H9 (cell line): ENCODE results near the gene MAP7. TPM values are rescaled to one million over a fixed set of nuclear protein-coding genes. Genes with fewer than 3 reads are reported as not detected.
A peak's percentile ranks its signal among the peaks of the same experiment; 100 is the strongest.

Source experiments
- DNase-seq: peaks from one replicate; pipeline ENCODE4 v3.0.0-alpha.2; 2017
- H2AFZ ChIP-seq: one replicate; pipeline ENCODE4 v1.6.1; 2013; ENCODE audit warnings: mild to moderate bottlenecking, low read length, control low read depth, moderate library complexity
- H2AK5ac ChIP-seq: 2 replicates; pipeline ENCODE4 v1.6.1; 2013; ENCODE audit warnings: low read length, control low read depth, mixed read lengths; ENCODE audit not compliant: insufficient read length
- H2BK120ac ChIP-seq: one replicate; pipeline ENCODE4 v1.6.1; 2013; ENCODE audit warnings: low read depth, mild to moderate bottlenecking, low read length, control low read depth, inconsistent platforms; ENCODE audit not compliant: poor library complexity, severe bottlenecking
- H2BK12ac ChIP-seq: 2 replicates; pipeline ENCODE4 v1.6.1; 2013; ENCODE audit warnings: low read length, control low read depth, mixed read lengths, low read depth; ENCODE audit not compliant: insufficient read length
- H2BK15ac ChIP-seq: 2 replicates; pipeline ENCODE4 v1.6.1; 2013; ENCODE audit warnings: low read depth, low read length, control low read depth
- H2BK20ac ChIP-seq: one replicate; pipeline ENCODE4 v1.6.1; 2013; ENCODE audit warnings: low read depth, mild to moderate bottlenecking, low read length, control low read depth, inconsistent platforms; ENCODE audit not compliant: poor library complexity, severe bottlenecking
- H2BK5ac ChIP-seq: 2 replicates; pipeline ENCODE4 v1.6.1; 2013; ENCODE audit warnings: low read length, control low read depth, mixed read lengths; ENCODE audit not compliant: insufficient read length
- H3K14ac ChIP-seq: 2 replicates; pipeline ENCODE4 v1.6.1; 2013; ENCODE audit warnings: low read length, control low read depth; ENCODE audit not compliant: insufficient read depth
- H3K18ac ChIP-seq: 2 replicates; pipeline ENCODE4 v1.6.1; 2013; ENCODE audit warnings: low read depth, mild to moderate bottlenecking, mixed read lengths, low read length, control low read depth; ENCODE audit not compliant: insufficient read length
- H3K23ac ChIP-seq: 2 replicates; pipeline ENCODE4 v1.6.1; 2013; ENCODE audit warnings: low read length, control low read depth, mixed read lengths, low read depth; ENCODE audit not compliant: insufficient read length
- H3K23me2 ChIP-seq: 2 replicates; pipeline ENCODE4 v1.6.1; 2013; ENCODE audit warnings: low read depth, mild to moderate bottlenecking, mixed read lengths, low read length, control low read depth; ENCODE audit not compliant: insufficient read length, poor library complexity, severe bottlenecking
- H3K27ac ChIP-seq: 2 replicates; pipeline ENCODE4 v1.5.1; 2013; ENCODE audit warnings: low read length, control low read depth, mixed read lengths, low read depth; ENCODE audit not compliant: insufficient read length
- H3K27me3 ChIP-seq: 2 replicates; pipeline ENCODE4 v1.6.1; 2013; ENCODE audit warnings: low read length, control low read depth, inconsistent platforms; ENCODE audit not compliant: insufficient read depth
- H3K4ac ChIP-seq: 2 replicates; pipeline ENCODE4 v1.6.1; 2013; ENCODE audit warnings: low read depth, mild to moderate bottlenecking, control low read depth, inconsistent platforms, low read length, moderate library complexity
- H3K4me1 ChIP-seq: 2 replicates; pipeline ENCODE4 v1.6.1; 2013; ENCODE audit warnings: low read length, control low read depth, inconsistent platforms; ENCODE audit not compliant: insufficient read depth
- H3K4me2 ChIP-seq: 2 replicates; pipeline ENCODE4 v1.6.1; 2013; ENCODE audit warnings: low read length, control low read depth, mixed read lengths; ENCODE audit not compliant: insufficient read length, insufficient read depth
- H3K56ac ChIP-seq: 2 replicates; pipeline ENCODE4 v1.6.1; 2013; ENCODE audit warnings: low read depth, mild to moderate bottlenecking, mixed read lengths, low read length, control low read depth; ENCODE audit not compliant: insufficient read length
- H3K79me1 ChIP-seq: 2 replicates; pipeline ENCODE4 v1.6.1; 2013; ENCODE audit warnings: low read depth, mild to moderate bottlenecking, moderate library complexity, low read length, control low read depth, inconsistent platforms; ENCODE audit not compliant: insufficient read depth, poor library complexity, severe bottlenecking
- H3K79me2 ChIP-seq: 2 replicates; pipeline ENCODE4 v1.6.1; 2013; ENCODE audit warnings: low read length, control low read depth, inconsistent platforms; ENCODE audit not compliant: insufficient read depth
- H3K9ac ChIP-seq: 2 replicates; pipeline ENCODE4 v1.6.1; 2013; ENCODE audit warnings: low read length, control low read depth, mixed read lengths; ENCODE audit not compliant: insufficient read length; ENCODE audit errors: extremely low read depth
- H3K9me3 ChIP-seq: one replicate; pipeline ENCODE4 v1.6.1; 2013; ENCODE audit warnings: low read depth, low read length, inconsistent platforms; ENCODE audit not compliant: control insufficient read depth
- H3T11ph ChIP-seq: one replicate; pipeline ENCODE4 v1.6.1; 2013; ENCODE audit warnings: mild to moderate bottlenecking, low read length, control low read depth, inconsistent platforms
- H4K20me1 ChIP-seq: one replicate; pipeline ENCODE4 v1.6.1; 2013; ENCODE audit not compliant: control insufficient read depth, insufficient read length, insufficient read depth
- H4K5ac ChIP-seq: 2 replicates; pipeline ENCODE4 v1.6.1; 2013; ENCODE audit warnings: low read depth, mild to moderate bottlenecking, mixed read lengths, low read length, control low read depth; ENCODE audit not compliant: insufficient read length
- H4K8ac ChIP-seq: replicated peaks from 2 replicates; pipeline ENCODE4 v1.6.1; 2013; ENCODE audit warnings: low read length, control low read depth, mixed read lengths, low read depth; ENCODE audit not compliant: insufficient read length
- H4K91ac ChIP-seq: 2 replicates; pipeline ENCODE4 v1.6.1; 2013; ENCODE audit warnings: low read depth, mild to moderate bottlenecking, moderate library complexity, mixed read lengths, low read length, control low read depth; ENCODE audit not compliant: insufficient read length
- H3K27ac Mint-ChIP-seq, 3 experiments: 2 replicates in 2 of 3; 3 replicates in 1 of 3; pipeline ENCODE4 v1.8.0; 2020 to 2021; ENCODE audit warnings: mixed read lengths in 3 of 3, mild to moderate bottlenecking in 1 of 3, moderate library complexity in 1 of 3
- H3K27me3 Mint-ChIP-seq: 2 replicates; pipeline ENCODE4 v1.8.0; 2021; ENCODE audit warnings: low read depth, mild to moderate bottlenecking, moderate library complexity, mixed read lengths
- H3K36me3 Mint-ChIP-seq, 3 experiments: 2 replicates in 2 of 3; 3 replicates in 1 of 3; pipeline ENCODE4 v1.8.0; 2020 to 2021; ENCODE audit warnings: low read depth in 3 of 3, mixed read lengths in 3 of 3; ENCODE audit not compliant: insufficient read depth in 1 of 3
- H3K4me1 Mint-ChIP-seq, 2 experiments: 2 replicates each; pipeline ENCODE4 v1.8.0; 2020; ENCODE audit warnings: mixed read lengths in 2 of 2
- H3K4me3 Mint-ChIP-seq, 2 experiments: 2 replicates in 1 of 2; 3 replicates in 1 of 2; pipeline ENCODE4 v1.8.0; 2020 to 2021; ENCODE audit warnings: mild to moderate bottlenecking in 2 of 2, mixed read lengths in 2 of 2, moderate library complexity in 1 of 2
- H3K9me3 Mint-ChIP-seq, 2 experiments: 2 replicates in 1 of 2; 3 replicates in 1 of 2; pipeline ENCODE4 v1.8.0; 2020; ENCODE audit warnings: mild to moderate bottlenecking in 2 of 2, mixed read lengths in 2 of 2, moderate library complexity in 1 of 2
- WGBS: extraction: QIAGEN DNeasy Blood & Tissue Kit; methylation state at CpG from one replicate; pipeline ENCODE4 v1.1.7; 2013; ENCODE audit warnings: missing lambda C conversion rate, low lambda C conversion rate, mixed read lengths; ENCODE audit not compliant: insufficient read length; ENCODE audit errors: extremely low coverage; 5-methylcytosine and 5-hydroxymethylcytosine counted together
- total RNA-seq: library from RNA; stranded (reverse); gene quantifications from 2 replicates; pipeline ENCODE4 v1.2.1, GENCODE V29; 2021
- TF ChIP-seq, protein P1 (sequence below): fragments of 200-600 bp; sonication (generic); conservative IDR thresholded peaks from 3 replicates; pipeline ENCODE4 v1.8.0; 2021; ENCODE audit warnings: antibody characterized with exemption, mild to moderate bottlenecking

MAP7 gene
- total RNA-seq, 1 experiment from 2014 or later, result 51.1 TPM

DNA sequence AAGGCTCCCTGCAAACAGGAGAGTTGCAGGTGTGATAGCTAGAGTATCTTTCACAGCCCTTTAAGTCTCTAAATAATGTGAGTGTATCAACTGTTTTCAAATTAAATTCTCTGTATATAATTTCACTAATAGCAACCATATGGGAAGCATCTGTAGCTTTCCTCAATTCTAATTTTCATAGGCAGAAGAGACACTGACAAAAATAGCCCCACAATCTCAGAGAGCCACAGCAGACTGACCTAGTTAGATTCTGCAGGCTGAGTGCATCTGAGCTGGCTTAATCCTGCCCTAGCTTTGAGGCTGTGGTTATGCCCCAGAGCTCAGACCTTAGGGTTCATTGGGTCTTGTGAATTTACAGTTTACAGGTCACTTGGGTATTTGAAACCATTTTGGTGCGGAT, 63.9 kb downstream of the MAP7 start:
- no peaks in the 10 kb centered on the region; the same call in 1 of the 2 replicates for H3K4me1 ChIP-seq
- H2BK120ac ChIP-seq, result no peak overlapping the region
- H3K36me3 Mint-ChIP-seq, result peaks cover 4 to 8% (median 8%) of the 10 kb centered on the region in 3 experiments; a peak in 3 of 7 replicates
- no peak overlapping the region for H3K14ac ChIP-seq
- no peak overlapping the region for H3K4ac ChIP-seq
- H3K79me1 ChIP-seq, result peaks cover 4% of the 10 kb centered on the region
- no peak overlapping the region for H2BK5ac ChIP-seq
- H4K91ac ChIP-seq, result no peak overlapping the region
- no peak overlapping the region for H3K9ac ChIP-seq
- no peak overlapping the region for H3K18ac ChIP-seq
- H3K4me2 ChIP-seq, result no peak overlapping the region
- no peak overlapping the region for H2BK15ac ChIP-seq
- no peak overlapping the region for H3T11ph ChIP-seq
- no peak overlapping the region for H3K23ac ChIP-seq
- no peaks in the 10 kb centered on the region; the same call in 1 of the 2 replicates for H3K79me2 ChIP-seq
- H3K4me1 Mint-ChIP-seq, result peaks cover 6 to 18% of the 10 kb centered on the region in 2 experiments; a peak in 3 of 4 replicates
- no peak overlapping the region for H4K8ac ChIP-seq
- no peaks in the 10 kb centered on the region for H3K27me3 Mint-ChIP-seq
- no peaks in the 10 kb centered on the region for H3K27me3 ChIP-seq
- TF ChIP-seq, protein P1, sequence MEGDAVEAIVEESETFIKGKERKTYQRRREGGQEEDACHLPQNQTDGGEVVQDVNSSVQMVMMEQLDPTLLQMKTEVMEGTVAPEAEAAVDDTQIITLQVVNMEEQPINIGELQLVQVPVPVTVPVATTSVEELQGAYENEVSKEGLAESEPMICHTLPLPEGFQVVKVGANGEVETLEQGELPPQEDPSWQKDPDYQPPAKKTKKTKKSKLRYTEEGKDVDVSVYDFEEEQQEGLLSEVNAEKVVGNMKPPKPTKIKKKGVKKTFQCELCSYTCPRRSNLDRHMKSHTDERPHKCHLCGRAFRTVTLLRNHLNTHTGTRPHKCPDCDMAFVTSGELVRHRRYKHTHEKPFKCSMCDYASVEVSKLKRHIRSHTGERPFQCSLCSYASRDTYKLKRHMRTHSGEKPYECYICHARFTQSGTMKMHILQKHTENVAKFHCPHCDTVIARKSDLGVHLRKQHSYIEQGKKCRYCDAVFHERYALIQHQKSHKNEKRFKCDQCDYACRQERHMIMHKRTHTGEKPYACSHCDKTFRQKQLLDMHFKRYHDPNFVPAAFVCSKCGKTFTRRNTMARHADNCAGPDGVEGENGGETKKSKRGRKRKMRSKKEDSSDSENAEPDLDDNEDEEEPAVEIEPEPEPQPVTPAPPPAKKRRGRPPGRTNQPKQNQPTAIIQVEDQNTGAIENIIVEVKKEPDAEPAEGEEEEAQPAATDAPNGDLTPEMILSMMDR, result no peak
- peaks cover 0 to 3% of the 10 kb centered on the region in 2 experiments; a peak in 2 of 5 replicates for H3K9me3 Mint-ChIP-seq
- H2BK20ac ChIP-seq, result no peak overlapping the region
- no peak overlapping the region for H3K56ac ChIP-seq
- DNase-seq, result no peak
- no peak overlapping the region for H2AFZ ChIP-seq
- no peak overlapping the region for H4K5ac ChIP-seq
- H2BK12ac ChIP-seq, result no peak overlapping the region
- WGBS, result no CpG with 5 or more reads among the region's 1 CpG
- H4K20me1 ChIP-seq, result no peaks in the 10 kb centered on the region
- H2AK5ac ChIP-seq, result no peak overlapping the region
- no peak overlapping the region for H3K4me3 Mint-ChIP-seq
- H3K23me2 ChIP-seq, result no peaks in the 10 kb centered on the region
- H3K27ac Mint-ChIP-seq, result peak overlapping the region in 2 of 3 experiments; percentile 32 to 40; a peak in 2 of 7 replicates
- no peak overlapping the region for H3K27ac ChIP-seq
- no peaks in the 10 kb centered on the region for H3K9me3 ChIP-seq
